Endothelial cell of hepatic sinusoid (primary cell): Measurements from ENCODE around the gene CDK5RAP3.
"Not testable (repeated sequence)": the region's sequence is repeated elsewhere in the genome, so short reads cannot be mapped to it uniquely, and the experiment has no call there.

Experiments used
- in situ Hi-C: cut with HindIII; loops from 2 replicates; pipeline ENCODE4 v1.10.0; 2017; ENCODE audit warnings: low sequenced_read_pairs

CDK5RAP3 gene

GRCh38 chr17:48016112-48016511 is 45.2 kb downstream of the CDK5RAP3 start:
- in situ Hi-C loops: no loop called here

GRCh38 chr17:48017817-48018158 is 46.9 kb downstream of the CDK5RAP3 start:
- in situ Hi-C loops: not testable (repeated sequence)

- in situ Hi-C loops: no loop called here
Measured at GRCh38 chr17:48021934-48022333, 51.0 kb downstream of the CDK5RAP3 start.

GRCh38 chr17:48022901-48023300 is 52.0 kb downstream of the CDK5RAP3 start:
- in situ Hi-C loops: no loop called here

GRCh38 chr17:48023400-48024148 is 52.7 kb downstream of the CDK5RAP3 start:
- in situ Hi-C loops: no loop called here

- in situ Hi-C loops: no loop called here
Measured at GRCh38 chr17:48024149-48025039, 53.5 kb downstream of the CDK5RAP3 start.

- in situ Hi-C loops: no loop called here
Measured at GRCh38 chr17:48025040-48025903, 54.4 kb downstream of the CDK5RAP3 start.

- in situ Hi-C loops: no loop called here
Measured at GRCh38 chr17:48025904-48026501, 55.1 kb downstream of the CDK5RAP3 start.

- in situ Hi-C loops: no loop called here
Measured at GRCh38 chr17:48026502-48027321, 55.8 kb downstream of the CDK5RAP3 start.

GRCh38 chr17:48027322-48027981 is 56.5 kb downstream of the CDK5RAP3 start:
- in situ Hi-C loops: no loop called here

- in situ Hi-C loops: no loop called here
Measured at GRCh38 chr17:48028736-48029135, 57.8 kb downstream of the CDK5RAP3 start.

GRCh38 chr17:48030531-48030930 is 59.6 kb downstream of the CDK5RAP3 start:
- in situ Hi-C loops: loop anchor here (5.0 kb wide), 2 partner anchors 52 to 107 kb away; no protein-coding TSS in a partner anchor
